A549 (cell line): ENCODE results near the gene NUMB. TPM values are rescaled to one million over a fixed set of nuclear protein-coding genes. Genes with fewer than 3 reads are reported as not detected.
A peak's percentile ranks its signal among the peaks of the same experiment; 100 is the strongest.

ENCODE experiments used
- ATAC-seq, 2 experiments: fragments of 200-7000 bp in 1 of 2; fragments of >200 bp in 1 of 2; cut with Nextera tagmentation in 1 of 2; cut with Tn5 transposase in 1 of 2; 3 replicates each; pipeline versions ENCODE4 v1.8.0 to v1.9.1; 2018 to 2020; ENCODE audit warnings: mild to moderate bottlenecking in 1 of 2, moderate library complexity in 1 of 2
- CTCF ChIA-PET: fragments of 300-600 bp; sonication (Branson Sonifier 250); formaldehyde crosslinking; extraction: SDS; loops from one replicate; lab custom pipeline; 2021; ENCODE audit warnings: antibody characterized with exemption, inconsistent platforms; lab: Yijun Ruan, JAX
- POLR2A ChIA-PET: fragments of 350-600 bp; formaldehyde crosslinking; extraction: SDS; loops from one replicate; lab custom pipeline; 2021; ENCODE audit warnings: antibody characterized with exemption, inconsistent platforms; lab: Yijun Ruan, JAX
- DNase-seq, 2 experiments: peaks; one replicate each; pipeline versions ENCODE4 v3.0.0 to v3.0.0-alpha.2; 2011 to 2016; ENCODE audit warnings: low read depth in 1 of 2, low spot score in 1 of 2
- FAIRE-seq: peaks from 2 replicates; lab custom pipeline; 2011; peaks lifted over from hg19 to GRCh38; lab: Jason Lieb, UNC
- H3K27ac ChIP-seq, 2 experiments: fragments of >200 bp; sonication (Bioruptor Twin); formaldehyde crosslinking; 3 replicates each; pipeline ENCODE4 v1.5.1; 2016 to 2017
- H3K4me1 ChIP-seq: fragments of >200 bp; sonication (Bioruptor Twin); formaldehyde crosslinking; 3 replicates; pipeline ENCODE4 v1.6.1; 2016
- H3K4me2 ChIP-seq: fragments of >200 bp; sonication (Bioruptor Twin); formaldehyde crosslinking; 3 replicates; pipeline ENCODE4 v1.6.1; 2016
- H3K4me3 ChIP-seq: fragments of >200 bp; sonication (Bioruptor Twin); formaldehyde crosslinking; 3 replicates; pipeline ENCODE4 v1.5.1; 2016
- H3K9me3 ChIP-seq: fragments of >200 bp; sonication (Bioruptor Twin); formaldehyde crosslinking; 3 replicates; pipeline ENCODE4 v1.6.1; 2016
- CEBPB ChIP-seq, 2 experiments: fragments of >200 bp in 1 of 2; sonication (Bioruptor Twin) in 1 of 2; formaldehyde crosslinking in 1 of 2; IDR thresholded peaks; 2 replicates each; pipeline ENCODE4 v1.6.1; 2012 to 2016
- CHD2 ChIP-seq: fragments of 150-350 bp; IDR thresholded peaks from 2 replicates; pipeline ENCODE4 v1.6.1; 2014; ENCODE audit warnings: low read length; ENCODE audit not compliant: partially characterized antibody
- CHD4 ChIP-seq: fragments of 200-600 bp; sonication (generic); IDR thresholded peaks from 2 replicates; pipeline ENCODE4 v1.6.1; 2016; ENCODE audit warnings: antibody characterized with exemption, mild to moderate bottlenecking, borderline replicate concordance
- ESRRA ChIP-seq: fragments of 150-350 bp; IDR thresholded peaks from 2 replicates; pipeline ENCODE4 v1.6.1; 2014; ENCODE audit warnings: mild to moderate bottlenecking, low read length, borderline replicate concordance
- HDAC2 ChIP-seq: fragments of 200-600 bp; sonication (generic); IDR thresholded peaks from 2 replicates; pipeline ENCODE4 v1.6.1; 2016
- HOXA7 ChIP-seq: fragments of 250-450 bp; sonication (Bioruptor Pico); IDR thresholded peaks from 2 replicates; pipeline ENCODE4 v1.5.0; 2020; ENCODE audit warnings: mild to moderate bottlenecking, moderate library complexity
- HOXB5 ChIP-seq: fragments of 250-450 bp; sonication (Bioruptor Pico); IDR thresholded peaks from 2 replicates; pipeline ENCODE4 v1.5.0; 2020; ENCODE audit warnings: mild to moderate bottlenecking, moderate library complexity
- JUN ChIP-seq, 2 experiments: fragments of >200 bp; sonication (Bioruptor Twin); formaldehyde crosslinking; IDR thresholded peaks; 2 replicates in 1 of 2; 3 replicates in 1 of 2; pipeline ENCODE4 v1.6.1; 2016 to 2017
- MYC ChIP-seq: IDR thresholded peaks from 2 replicates; pipeline ENCODE4 v1.6.1; 2012; ENCODE audit warnings: mild to moderate bottlenecking, inconsistent platforms, low read length, improper control_type of control experiment, borderline replicate concordance
- POLR2AphosphoS2 ChIP-seq: conservative IDR thresholded peaks from 2 replicates; pipeline ENCODE4 v1.6.1; 2012; ENCODE audit warnings: low read length, improper control_type of control experiment, inconsistent platforms
- RCOR1 ChIP-seq: fragments of 150-350 bp; IDR thresholded peaks from 2 replicates; pipeline ENCODE4 v1.6.1; 2014; ENCODE audit warnings: antibody characterized with exemption, low read length, low read depth
- TP53 ChIP-seq: fragments of 250-450 bp; sonication (Bioruptor Pico); IDR thresholded peaks from 2 replicates; pipeline ENCODE4 v1.5.0; 2021; ENCODE audit warnings: mild to moderate bottlenecking, moderate library complexity
- ZNF302 ChIP-seq: fragments of 250-450 bp; sonication (Bioruptor Pico); IDR thresholded peaks from 2 replicates; pipeline ENCODE4 v1.9.0; 2021; ENCODE audit warnings: inconsistent platforms, mild to moderate bottlenecking, moderate library complexity
- WGBS: methylation state at CpG from one replicate; pipeline ENCODE4 v1.1.6; 2017; ENCODE audit errors: missing lambda C conversion rate; 5-methylcytosine and 5-hydroxymethylcytosine counted together
- polyA plus RNA-seq, 4 experiments: library from polyadenylated mRNA; depleted of rRNA in 3 of 4; stranded (reverse); fragments of >200 nt; fragmentation: RNase III in 1 of 4; extraction: RNeasy Plus Mini Kit Qiagen cat#74134 plus additional on column Dnase treatment in 1 of 4; gene quantifications; 2 replicates in 3 of 4; 3 replicates in 1 of 4; pipeline ENCODE4 v1.2.3, GENCODE V29; 2011 to 2017
- TF ChIP-seq, protein P1 (sequence below): fragments of >200 bp; sonication (Bioruptor Twin); formaldehyde crosslinking; IDR thresholded peaks from 3 replicates; pipeline ENCODE4 v1.5.1; 2016
- TF ChIP-seq, protein P2 (sequence below): IDR thresholded peaks from 2 replicates; pipeline ENCODE4 v1.6.1; 2012
- TF ChIP-seq, protein P3 (sequence below): fragments of 250-450 bp; sonication (Bioruptor Pico); IDR thresholded peaks from 2 replicates; pipeline ENCODE4 v1.5.0; 2021; ENCODE audit warnings: mild to moderate bottlenecking, moderate library complexity, borderline replicate concordance
- TF ChIP-seq, protein P4 (sequence below): fragments of >200 bp; sonication (Bioruptor Twin); formaldehyde crosslinking; IDR thresholded peaks from 3 replicates; pipeline ENCODE4 v1.6.1; 2016
- TF ChIP-seq, protein P5 (sequence below): fragments of 250-450 bp; sonication (Bioruptor Pico); IDR thresholded peaks from 2 replicates; pipeline ENCODE4 v1.5.0; 2020; ENCODE audit warnings: low read depth, mild to moderate bottlenecking, moderate library complexity

NUMB gene
- polyA plus RNA-seq, 2 of the 4 experiments (the other 2 are of a cell fraction): 40.8 to 151 TPM

DNA sequence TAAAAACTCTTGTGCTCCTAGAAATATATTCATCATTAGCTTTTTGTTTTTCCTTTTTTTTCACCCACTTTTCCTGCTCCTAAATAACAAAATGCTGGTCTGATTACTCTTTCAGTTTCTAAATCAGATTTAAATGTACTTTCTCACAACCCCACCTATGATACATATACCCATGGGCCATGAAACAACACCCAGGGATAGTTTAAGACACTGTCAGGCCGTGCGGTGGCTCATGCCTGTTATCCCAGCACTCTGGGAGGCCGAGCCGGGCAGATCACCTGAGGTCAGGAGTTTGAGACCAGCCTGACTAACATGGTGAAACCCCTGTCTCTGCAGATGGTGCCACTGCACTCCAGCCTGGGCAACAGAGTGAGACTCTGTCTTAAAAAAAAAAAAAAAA, 1.6 kb upstream of the NUMB start:
- ChIA-PET POLR2A (no interaction called here), CTCF (interaction anchor here (0.6 to 8.2 kb wide), 2 partner anchors 12 to 102 kb away, joined by 3 to 104 read pairs; no protein-coding TSS in a partner anchor)
- peaks cover 72% of the 10 kb centered on the region for H3K4me1 ChIP-seq
- H3K9me3 ChIP-seq: no peaks in the 10 kb centered on the region
- WGBS: 94% methylated on average over 3 of the region's 4 CpGs
- TF ChIP-seq, protein P1, sequence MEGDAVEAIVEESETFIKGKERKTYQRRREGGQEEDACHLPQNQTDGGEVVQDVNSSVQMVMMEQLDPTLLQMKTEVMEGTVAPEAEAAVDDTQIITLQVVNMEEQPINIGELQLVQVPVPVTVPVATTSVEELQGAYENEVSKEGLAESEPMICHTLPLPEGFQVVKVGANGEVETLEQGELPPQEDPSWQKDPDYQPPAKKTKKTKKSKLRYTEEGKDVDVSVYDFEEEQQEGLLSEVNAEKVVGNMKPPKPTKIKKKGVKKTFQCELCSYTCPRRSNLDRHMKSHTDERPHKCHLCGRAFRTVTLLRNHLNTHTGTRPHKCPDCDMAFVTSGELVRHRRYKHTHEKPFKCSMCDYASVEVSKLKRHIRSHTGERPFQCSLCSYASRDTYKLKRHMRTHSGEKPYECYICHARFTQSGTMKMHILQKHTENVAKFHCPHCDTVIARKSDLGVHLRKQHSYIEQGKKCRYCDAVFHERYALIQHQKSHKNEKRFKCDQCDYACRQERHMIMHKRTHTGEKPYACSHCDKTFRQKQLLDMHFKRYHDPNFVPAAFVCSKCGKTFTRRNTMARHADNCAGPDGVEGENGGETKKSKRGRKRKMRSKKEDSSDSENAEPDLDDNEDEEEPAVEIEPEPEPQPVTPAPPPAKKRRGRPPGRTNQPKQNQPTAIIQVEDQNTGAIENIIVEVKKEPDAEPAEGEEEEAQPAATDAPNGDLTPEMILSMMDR: no peak
- TF ChIP-seq CHD4: no peak
- TF ChIP-seq TP53 (CRISPR knock-in tag): no peak
- TF ChIP-seq POLR2AphosphoS2: no peak
- TF ChIP-seq HOXA7 (CRISPR knock-in tag): no peak
- TF ChIP-seq, protein P2, sequence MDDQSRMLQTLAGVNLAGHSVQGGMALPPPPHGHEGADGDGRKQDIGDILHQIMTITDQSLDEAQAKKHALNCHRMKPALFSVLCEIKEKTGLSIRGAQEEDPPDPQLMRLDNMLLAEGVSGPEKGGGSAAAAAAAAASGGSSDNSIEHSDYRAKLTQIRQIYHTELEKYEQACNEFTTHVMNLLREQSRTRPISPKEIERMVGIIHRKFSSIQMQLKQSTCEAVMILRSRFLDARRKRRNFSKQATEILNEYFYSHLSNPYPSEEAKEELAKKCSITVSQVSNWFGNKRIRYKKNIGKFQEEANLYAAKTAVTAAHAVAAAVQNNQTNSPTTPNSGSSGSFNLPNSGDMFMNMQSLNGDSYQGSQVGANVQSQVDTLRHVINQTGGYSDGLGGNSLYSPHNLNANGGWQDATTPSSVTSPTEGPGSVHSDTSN: no peak
- TF ChIP-seq ESRRA: no peak
- TF ChIP-seq ZNF302 (CRISPR knock-in tag): no peak
- ATAC-seq (no peak), FAIRE-seq (no peak), DNase-seq (no peak)
- peak overlapping the region; percentile 82; the same call in 2 of the 3 replicates for H3K4me2 ChIP-seq
- no peak overlapping the region for H3K4me3 ChIP-seq
- H3K27ac ChIP-seq: peak overlapping the region; percentile 11 to 40; a peak in 3 of 6 replicates

DNA sequence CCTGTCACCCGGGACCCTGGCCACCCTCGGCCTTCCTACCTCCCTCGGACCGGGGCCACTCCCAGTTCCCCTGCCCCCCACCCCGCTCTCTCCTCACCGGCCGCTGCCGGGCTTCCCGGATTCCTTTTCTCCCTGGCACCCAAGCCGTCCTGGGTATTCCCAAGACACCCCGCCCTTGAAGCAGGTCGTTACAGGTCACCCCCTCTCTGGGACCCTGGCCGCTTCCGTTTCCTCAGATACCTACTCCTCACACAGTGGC, 493 bp downstream of the NUMB start:
- 0% methylated on average over 6 of the region's 14 CpGs for WGBS
- H3K4me1 ChIP-seq: peaks cover 70% of the 10 kb centered on the region
- no peak for FAIRE-seq

DNA sequence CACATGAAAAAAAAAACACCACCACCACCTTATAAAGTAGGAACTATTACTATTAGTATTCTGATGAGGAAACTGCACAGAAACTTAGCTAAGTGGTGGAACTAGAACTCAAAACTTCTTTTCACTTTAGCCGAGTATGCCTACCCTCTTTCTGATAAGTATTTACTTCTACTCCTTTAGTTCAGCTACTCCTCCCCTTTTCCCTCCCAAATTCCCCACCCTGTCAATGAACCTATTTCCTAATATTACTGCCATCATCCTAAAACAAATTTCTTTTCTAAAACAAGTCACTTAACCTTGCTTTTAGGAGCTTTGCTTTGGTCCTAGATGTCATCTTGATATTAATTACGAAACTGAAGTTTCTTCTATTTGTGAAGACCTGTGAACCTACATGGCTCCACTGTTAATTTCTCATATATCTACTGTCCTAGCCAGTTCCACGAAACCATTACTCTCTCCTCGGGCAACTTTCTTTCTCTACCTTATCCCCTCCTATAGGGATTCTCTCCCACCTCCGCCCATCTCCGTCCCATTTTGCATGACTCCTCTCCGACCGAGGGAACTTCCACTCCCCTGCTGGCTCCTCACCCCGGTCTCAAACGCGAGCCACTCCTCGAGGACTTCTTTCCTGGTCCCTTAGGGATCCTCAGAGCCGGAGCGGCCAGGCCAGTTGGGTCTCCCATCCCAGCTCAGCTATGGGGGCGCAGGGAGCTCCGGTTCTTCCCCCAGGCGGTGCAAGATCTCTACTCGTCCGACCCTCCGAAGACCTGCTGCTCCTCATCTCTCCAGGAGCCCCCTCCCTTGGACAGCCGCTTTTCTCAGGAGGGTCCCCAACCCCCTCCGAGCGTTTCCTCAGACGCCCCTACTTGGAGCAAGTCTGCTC, 1.1 kb downstream of the NUMB start:
- ChIA-PET POLR2A (interaction anchor here (0.8 kb wide), 1 partner anchor 124 kb away, joined by 3 read pairs; no protein-coding TSS in a partner anchor), CTCF (interaction anchor here (0.9 to 8.2 kb wide), 6 partner anchors 8 to 290 kb away, joined by 3 to 104 read pairs (median 4); no protein-coding TSS in a partner anchor)
- H3K4me1 ChIP-seq: peaks cover 70% of the 10 kb centered on the region
- peak overlapping the region; percentile 90 for H3K4me2 ChIP-seq
- DNase-seq (peak in 1 of 2 experiments; percentile 47), ATAC-seq (peak; percentile 37 to 42), FAIRE-seq (no peak)
- no peaks in the 10 kb centered on the region for H3K9me3 ChIP-seq
- TF ChIP-seq, protein P3, sequence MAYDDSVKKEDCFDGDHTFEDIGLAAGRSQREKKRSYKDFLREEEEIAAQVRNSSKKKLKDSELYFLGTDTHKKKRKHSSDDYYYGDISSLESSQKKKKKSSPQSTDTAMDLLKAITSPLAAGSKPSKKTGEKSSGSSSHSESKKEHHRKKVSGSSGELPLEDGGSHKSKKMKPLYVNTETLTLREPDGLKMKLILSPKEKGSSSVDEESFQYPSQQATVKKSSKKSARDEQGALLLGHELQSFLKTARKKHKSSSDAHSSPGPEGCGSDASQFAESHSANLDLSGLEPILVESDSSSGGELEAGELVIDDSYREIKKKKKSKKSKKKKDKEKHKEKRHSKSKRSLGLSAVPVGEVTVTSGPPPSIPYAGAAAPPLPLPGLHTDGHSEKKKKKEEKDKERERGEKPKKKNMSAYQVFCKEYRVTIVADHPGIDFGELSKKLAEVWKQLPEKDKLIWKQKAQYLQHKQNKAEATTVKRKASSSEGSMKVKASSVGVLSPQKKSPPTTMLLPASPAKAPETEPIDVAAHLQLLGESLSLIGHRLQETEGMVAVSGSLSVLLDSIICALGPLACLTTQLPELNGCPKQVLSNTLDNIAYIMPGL: no peak
- TF ChIP-seq CHD4 (no peak), HOXB5 (CRISPR knock-in tag) (no peak), CEBPB (IDR thresholded peaks at IDR 0.05) (no peak), RCOR1 (no peak), POLR2AphosphoS2 (no peak), CHD2 (no peak), MYC (no peak)
- TF ChIP-seq, protein P4, sequence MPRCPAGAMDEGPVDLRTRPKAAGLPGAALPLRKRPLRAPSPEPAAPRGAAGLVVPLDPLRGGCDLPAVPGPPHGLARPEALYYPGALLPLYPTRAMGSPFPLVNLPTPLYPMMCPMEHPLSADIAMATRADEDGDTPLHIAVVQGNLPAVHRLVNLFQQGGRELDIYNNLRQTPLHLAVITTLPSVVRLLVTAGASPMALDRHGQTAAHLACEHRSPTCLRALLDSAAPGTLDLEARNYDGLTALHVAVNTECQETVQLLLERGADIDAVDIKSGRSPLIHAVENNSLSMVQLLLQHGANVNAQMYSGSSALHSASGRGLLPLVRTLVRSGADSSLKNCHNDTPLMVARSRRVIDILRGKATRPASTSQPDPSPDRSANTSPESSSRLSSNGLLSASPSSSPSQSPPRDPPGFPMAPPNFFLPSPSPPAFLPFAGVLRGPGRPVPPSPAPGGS: no peak
- H3K4me3 ChIP-seq: peak overlapping the region; percentile 89
- 1% methylated on average over 23 of the region's 24 CpGs for WGBS
- H3K27ac ChIP-seq: peak overlapping the region; percentile 91 to 95

More for the DNA sequence above, 493 bp downstream of the NUMB start:
- peak overlapping the region; percentile 89 for H3K4me3 ChIP-seq
- no peaks in the 10 kb centered on the region for H3K9me3 ChIP-seq
- ChIA-PET POLR2A (interaction anchor here (0.5 to 1.6 kb wide), 2 partner anchors 14 to 119 kb away, joined by 3 read pairs; no protein-coding TSS in a partner anchor), CTCF (interaction anchor here (0.9 to 8.2 kb wide), 4 partner anchors 14 to 285 kb away, joined by 3 to 104 read pairs (median 9); no protein-coding TSS in a partner anchor)
- DNase-seq: no peak
- peak; percentile 17 to 20 for ATAC-seq
- peak overlapping the region; percentile 91 to 95 for H3K27ac ChIP-seq
- peak overlapping the region; percentile 90 for H3K4me2 ChIP-seq
- TF ChIP-seq JUN (IDR thresholded peaks at IDR 0.05): peak in 1 of 2 experiments; percentile 11; a peak in 2 of 5 replicates
- TF ChIP-seq, protein P5, sequence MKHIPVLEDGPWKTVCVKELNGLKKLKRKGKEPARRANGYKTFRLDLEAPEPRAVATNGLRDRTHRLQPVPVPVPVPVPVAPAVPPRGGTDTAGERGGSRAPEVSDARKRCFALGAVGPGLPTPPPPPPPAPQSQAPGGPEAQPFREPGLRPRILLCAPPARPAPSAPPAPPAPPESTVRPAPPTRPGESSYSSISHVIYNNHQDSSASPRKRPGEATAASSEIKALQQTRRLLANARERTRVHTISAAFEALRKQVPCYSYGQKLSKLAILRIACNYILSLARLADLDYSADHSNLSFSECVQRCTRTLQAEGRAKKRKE: no peak
- TF ChIP-seq HDAC2: 0 out of 2 replicates have a peak, but pooled peaks have one; percentile 31
